ENCODE results near the gene PDXDC1.
"Not testable (repeated sequence)": the region's sequence is repeated elsewhere in the genome, so short reads cannot be mapped to it uniquely, and the experiment has no call there.

The PDXDC1 gene

GRCh38 chr16:14974656-14975417 lies at the start of gene PDXDC1:
TSS of gene PDXDC1 (plus strand) at chr16:14975026. CDS start at chr16:14975200, 174 bp downstream.
- peak; percentile 42 for DNase-seq (ENCODE audit: low read depth)

- DNase-seq (ENCODE audit: low read depth): not testable (repeated sequence)
Observed at GRCh38 chr16:14928064-14928714, 46.6 kb upstream of the PDXDC1 start.

GRCh38 chr16:14929176-14929575 lies 45.6 kb upstream of the PDXDC1 start:
- not testable (repeated sequence) for DNase-seq (ENCODE audit: low read depth)

- not testable (repeated sequence) for DNase-seq (ENCODE audit: low read depth)
Observed at GRCh38 chr16:14930246-14930645, 44.6 kb upstream of the PDXDC1 start.

- not testable (repeated sequence) for DNase-seq (ENCODE audit: low read depth)
Observed at GRCh38 chr16:14930971-14931370, 43.9 kb upstream of the PDXDC1 start.

GRCh38 chr16:14932581-14933375 lies 42.0 kb upstream of the PDXDC1 start:
- not testable (repeated sequence) for DNase-seq (ENCODE audit: low read depth)

GRCh38 chr16:14937143-14937542 lies 37.7 kb upstream of the PDXDC1 start, which contains the start of gene NPIPA1:
TSS of gene NPIPA1 (plus strand) at chr16:14937443. CDS start at chr16:14937443, 0 bp downstream.
- DNase-seq (ENCODE audit: low read depth): not testable (repeated sequence)

- not testable (repeated sequence) for DNase-seq (ENCODE audit: low read depth)
Observed at GRCh38 chr16:14937994-14938393, 36.8 kb upstream of the PDXDC1 start.

GRCh38 chr16:14942686-14943085 lies 32.1 kb upstream of the PDXDC1 start:
- DNase-seq (ENCODE audit: low read depth): not testable (repeated sequence)

GRCh38 chr16:14955546-14956231 lies 19.1 kb upstream of the PDXDC1 start:
- DNase-seq (ENCODE audit: low read depth): no peak

- DNase-seq (ENCODE audit: low read depth): no peak
Observed at GRCh38 chr16:14957576-14958322, 17.1 kb upstream of the PDXDC1 start.

GRCh38 chr16:14958323-14958600 lies 16.6 kb upstream of the PDXDC1 start:
- no peak for DNase-seq (ENCODE audit: low read depth)

- no peak for DNase-seq (ENCODE audit: low read depth)
Observed at GRCh38 chr16:14958970-14959369, 15.9 kb upstream of the PDXDC1 start.

- DNase-seq (ENCODE audit: low read depth): no peak
Observed at GRCh38 chr16:14961405-14962186, 13.2 kb upstream of the PDXDC1 start.

- no peak for DNase-seq (ENCODE audit: low read depth)
Observed at GRCh38 chr16:14963281-14964173, 11.3 kb upstream of the PDXDC1 start.

GRCh38 chr16:14965328-14965727 lies 9.5 kb upstream of the PDXDC1 start:
- no peak for DNase-seq (ENCODE audit: low read depth)

- not testable (repeated sequence) for DNase-seq (ENCODE audit: low read depth)
Observed at GRCh38 chr16:14969795-14970194, 5.0 kb upstream of the PDXDC1 start.

- not testable (repeated sequence) for DNase-seq (ENCODE audit: low read depth)
Observed at GRCh38 chr16:14971621-14972228, 3.1 kb upstream of the PDXDC1 start.

- DNase-seq (ENCODE audit: low read depth): not testable (repeated sequence)
Observed at GRCh38 chr16:14973785-14974322, 972 bp upstream of the PDXDC1 start.

Measured in GM04503 (cell line).